ENCODE results near the gene MGAT4D.

Gene MGAT4D

DNA sequence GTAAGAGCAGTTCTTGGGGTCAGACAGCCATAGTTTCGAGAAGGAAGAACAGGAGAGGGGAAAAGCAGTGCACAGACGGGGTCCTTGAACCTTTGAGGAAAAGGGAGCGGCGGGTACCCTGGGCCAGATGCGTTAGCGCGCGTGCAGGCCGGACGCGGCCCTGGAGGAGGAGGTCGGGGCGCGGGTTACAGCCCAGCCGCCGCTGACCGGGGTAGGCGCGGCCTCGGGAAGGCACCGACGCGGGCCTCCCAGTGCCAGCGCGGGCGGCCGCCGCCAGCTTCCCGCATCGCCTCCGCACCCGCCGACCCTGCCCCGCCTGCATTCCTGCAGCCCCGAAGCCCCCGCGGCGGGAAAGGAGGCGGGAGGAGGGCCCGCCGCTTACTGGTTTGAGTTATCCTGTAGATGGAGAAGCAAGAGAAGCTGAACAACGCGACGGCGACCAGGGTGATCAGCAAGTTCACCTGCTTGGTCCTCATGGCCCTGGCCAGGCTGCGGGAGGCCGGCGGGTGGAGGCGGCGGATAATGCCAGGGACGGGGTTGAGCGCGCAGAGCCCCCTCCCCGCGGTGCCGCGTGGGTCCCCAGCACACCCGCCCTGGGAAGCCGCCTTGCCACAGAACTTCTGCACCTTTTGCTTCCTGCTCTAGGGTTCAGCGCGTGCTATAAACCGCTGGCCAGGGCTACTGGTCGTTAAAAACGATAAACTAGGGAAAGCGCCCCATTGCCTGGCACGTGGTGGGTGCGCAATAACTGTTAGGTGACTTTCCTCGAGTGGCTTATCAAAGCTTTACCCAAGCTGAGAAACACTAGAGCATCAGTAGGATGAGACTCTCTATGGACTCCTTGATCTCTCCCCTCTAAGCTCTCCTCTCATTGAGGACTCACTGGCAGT lies at the start of gene MGAT4D:
Gene MGAT4D, minus strand, starts transcription at position 547 of the 890 bp plus-strand sequence. Its CDS starts 71 bp downstream, at position 476.
- Histone ChIP-seq H3K27me3 (ENCODE audit: insufficient read depth, low read length) (no peaks in the 10 kb centered on the region), H3K4me2 (ENCODE audit: low read length) (no peak within 1 kb of the TSS), H3K4me3 (ENCODE audit: low read depth, low read length, poor library complexity, severe bottlenecking) (no peak within 1 kb of the TSS), H3K27ac (ENCODE audit: low read depth, low read length, poor library complexity, severe bottlenecking) (no peak within 1 kb of the TSS), H3K36me3 (ENCODE audit: insufficient read depth, low read length) (no peaks in the 10 kb centered on the region), H3K4me1 (ENCODE audit: insufficient read depth, low read length, severe bottlenecking) (no peaks in the 10 kb centered on the region), H3K9me2 (ENCODE audit: low read depth, low read length) (no peaks in the 10 kb centered on the region), H3K9me3 (ENCODE audit: low read length) (no peaks in the 10 kb centered on the region), H3F3A (ENCODE audit: insufficient read depth, low read length) (no peaks in the 10 kb centered on the region), H3K79me2 (ENCODE audit: insufficient read depth, low read length) (no peaks in the 10 kb centered on the region), H2AFZ (ENCODE audit: low read length) (no peak within 1 kb of the TSS), H3K9ac (ENCODE audit: low read length) (no peak within 1 kb of the TSS), H4K20me1 (ENCODE audit: insufficient read depth, low read length) (no peaks in the 10 kb centered on the region)
- TF ChIP-seq EZH2 (IDR thresholded peaks at IDR 0.05; ENCODE audit: borderline replicate concordance, low read length) = no peak
- TF ChIP-seq, protein P1, sequence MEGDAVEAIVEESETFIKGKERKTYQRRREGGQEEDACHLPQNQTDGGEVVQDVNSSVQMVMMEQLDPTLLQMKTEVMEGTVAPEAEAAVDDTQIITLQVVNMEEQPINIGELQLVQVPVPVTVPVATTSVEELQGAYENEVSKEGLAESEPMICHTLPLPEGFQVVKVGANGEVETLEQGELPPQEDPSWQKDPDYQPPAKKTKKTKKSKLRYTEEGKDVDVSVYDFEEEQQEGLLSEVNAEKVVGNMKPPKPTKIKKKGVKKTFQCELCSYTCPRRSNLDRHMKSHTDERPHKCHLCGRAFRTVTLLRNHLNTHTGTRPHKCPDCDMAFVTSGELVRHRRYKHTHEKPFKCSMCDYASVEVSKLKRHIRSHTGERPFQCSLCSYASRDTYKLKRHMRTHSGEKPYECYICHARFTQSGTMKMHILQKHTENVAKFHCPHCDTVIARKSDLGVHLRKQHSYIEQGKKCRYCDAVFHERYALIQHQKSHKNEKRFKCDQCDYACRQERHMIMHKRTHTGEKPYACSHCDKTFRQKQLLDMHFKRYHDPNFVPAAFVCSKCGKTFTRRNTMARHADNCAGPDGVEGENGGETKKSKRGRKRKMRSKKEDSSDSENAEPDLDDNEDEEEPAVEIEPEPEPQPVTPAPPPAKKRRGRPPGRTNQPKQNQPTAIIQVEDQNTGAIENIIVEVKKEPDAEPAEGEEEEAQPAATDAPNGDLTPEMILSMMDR (IDR thresholded peaks at IDR 0.05; ENCODE audit: low read length) = no peak

GRCh38 chr4:140533951-140534480 lies 35.9 kb upstream of the MGAT4D start:
- H3K4me2 ChIP-seq (ENCODE audit: low read length) = no peak overlapping the region
- no peaks in the 10 kb centered on the region for H3K9me3 ChIP-seq (ENCODE audit: low read length)
- H3K79me2 ChIP-seq (ENCODE audit: insufficient read depth, low read length) = no peaks in the 10 kb centered on the region
- no peaks in the 10 kb centered on the region for H3K9me2 ChIP-seq (ENCODE audit: low read depth, low read length)
- H2AFZ ChIP-seq (ENCODE audit: low read length) = no peak overlapping the region
- H3K36me3 ChIP-seq (ENCODE audit: insufficient read depth, low read length) = peaks cover 21% of the 10 kb centered on the region; the same call in 1 of the 2 replicates
- H3K27ac ChIP-seq (ENCODE audit: low read depth, low read length, poor library complexity, severe bottlenecking) = no peak overlapping the region
- H3K9ac ChIP-seq (ENCODE audit: low read length) = no peak overlapping the region
- no peaks in the 10 kb centered on the region for H4K20me1 ChIP-seq (ENCODE audit: insufficient read depth, low read length)
- H3F3A ChIP-seq (ENCODE audit: insufficient read depth, low read length) = peaks cover 2% of the 10 kb centered on the region; the same call in 1 of the 2 replicates
- TF ChIP-seq, protein P1 (IDR thresholded peaks at IDR 0.05; ENCODE audit: low read length) = no peak
- no peak for TF ChIP-seq EZH2 (IDR thresholded peaks at IDR 0.05; ENCODE audit: borderline replicate concordance, low read length)
- H3K27me3 ChIP-seq (ENCODE audit: insufficient read depth, low read length) = no peaks in the 10 kb centered on the region
- no peak overlapping the region for H3K4me3 ChIP-seq (ENCODE audit: low read depth, low read length, poor library complexity, severe bottlenecking)
- H3K4me1 ChIP-seq (ENCODE audit: insufficient read depth, low read length, severe bottlenecking) = no peaks in the 10 kb centered on the region

- Histone ChIP-seq H3F3A (ENCODE audit: insufficient read depth, low read length) (peaks cover 2% of the 10 kb centered on the region; the same call in 1 of the 2 replicates), H3K79me2 (ENCODE audit: insufficient read depth, low read length) (no peaks in the 10 kb centered on the region), H3K36me3 (ENCODE audit: insufficient read depth, low read length) (peaks cover 36% of the 10 kb centered on the region)
Observed at GRCh38 chr4:140529434-140529833, 31.3 kb upstream of the MGAT4D start.

More at GRCh38 chr4:140529434-140529833, 31.3 kb upstream of the MGAT4D start:
- Histone ChIP-seq H3K4me3 (ENCODE audit: low read depth, low read length, poor library complexity, severe bottlenecking) (no peak overlapping the region), H3K4me1 (ENCODE audit: insufficient read depth, low read length, severe bottlenecking) (peaks cover 18% of the 10 kb centered on the region), H4K20me1 (ENCODE audit: insufficient read depth, low read length) (no peaks in the 10 kb centered on the region), H3K9me3 (ENCODE audit: low read length) (no peaks in the 10 kb centered on the region), H3K27me3 (ENCODE audit: insufficient read depth, low read length) (no peaks in the 10 kb centered on the region), H3K9ac (ENCODE audit: low read length) (no peak overlapping the region; the same call in 1 of the 2 replicates), H3K9me2 (ENCODE audit: low read depth, low read length) (no peaks in the 10 kb centered on the region), H3K4me2 (ENCODE audit: low read length) (no peak overlapping the region), H3K27ac (ENCODE audit: low read depth, low read length, poor library complexity, severe bottlenecking) (no peak overlapping the region), H2AFZ (ENCODE audit: low read length) (no peak overlapping the region)
- TF ChIP-seq, protein P1 (IDR thresholded peaks at IDR 0.05; ENCODE audit: low read length) = no peak
- no peak for TF ChIP-seq EZH2 (IDR thresholded peaks at IDR 0.05; ENCODE audit: borderline replicate concordance, low read length)
